HCT116 (cell line): ENCODE results near the gene ITPR1. TPM values are rescaled to one million over a fixed set of nuclear protein-coding genes. Genes with fewer than 3 reads are reported as not detected.

ENCODE experiments used
- ATAC-seq: fragments of 200-7000 bp; cut with Tn5 transposase; 2 replicates; pipeline ENCODE4 v1.9.1; 2020; ENCODE audit warnings: mild to moderate bottlenecking, moderate library complexity
- BruUV-seq: library from RNA; stranded (reverse); fragments of 400-500 nt; replicated peaks from 2 replicates; lab custom pipeline; 2021; lab: Mats Ljungman, UMichigan
- CTCF ChIA-PET: fragments of 300-600 bp; sonication (Branson Sonifier 250); formaldehyde crosslinking; loops from one replicate; lab custom pipeline; 2021; ENCODE audit warnings: antibody characterized with exemption; lab: Charles Lee
- POLR2A ChIA-PET: fragments of 300-600, 350-600 bp; sonication (Branson Sonifier 250); formaldehyde crosslinking; loops from one replicate; lab custom pipeline; 2021; ENCODE audit warnings: antibody characterized with exemption; lab: Charles Lee
- RAD21 ChIA-PET, 2 experiments: fragments of 300-600 bp; sonication (Branson Sonifier 250); formaldehyde crosslinking; loops; one replicate each; lab custom pipeline; 2023; ENCODE audit warnings: low total read pairs in 2 of 2; ENCODE audit not compliant: uncharacterized antibody in 2 of 2, unreplicated experiment in 2 of 2, low non-redundant PET in 1 of 2; lab: Charles Lee
- DNase-seq: peaks from one replicate; pipeline ENCODE4 v3.0.0-alpha.2; 2010; ENCODE audit warnings: low read depth, low spot score
- H2AFZ ChIP-seq: fragments of 200-600 bp; shearing (Covaris generic), sonication (generic); 2 replicates; pipeline ENCODE4 v1.6.1; 2017; ENCODE audit warnings: low read depth, mixed run types, mixed read lengths, antibody characterized with exemption, low read length; ENCODE audit not compliant: poor library complexity, severe bottlenecking
- H3K27ac ChIP-seq: 2 replicates; pipeline ENCODE4 v1.5.1; 2012; ENCODE audit warnings: low read depth, low read length
- H3K27me3 ChIP-seq: fragments of 200-600 bp; sonication (generic); 2 replicates; pipeline ENCODE4 v1.6.1; 2016; ENCODE audit warnings: mixed run types, low read length, mixed read lengths; ENCODE audit not compliant: insufficient read depth
- H3K36me3 ChIP-seq, 2 experiments: fragments of 200-500 bp in 1 of 2; fragments of 200-600 bp in 1 of 2; sonication (Bioruptor generic) in 1 of 2; sonication (generic) in 1 of 2; 2 replicates each; pipeline versions ENCODE4 v1.5.1 to v1.6.1; 2014 to 2016; ENCODE audit warnings: low read length in 2 of 2, inconsistent platforms in 1 of 2, mixed read lengths in 1 of 2, mixed run types in 1 of 2; ENCODE audit not compliant: insufficient read depth in 2 of 2, control insufficient read depth in 1 of 2
- H3K4me1 ChIP-seq, 2 experiments: fragments of 200-600 bp in 1 of 2; sonication (generic) in 1 of 2; 2 replicates each; pipeline versions ENCODE4 v1.5.1 to v1.6.1; 2012 to 2017; ENCODE audit warnings: low read length in 2 of 2, inconsistent platforms in 1 of 2, mild to moderate bottlenecking in 1 of 2, mixed read lengths in 1 of 2, mixed run types in 1 of 2, moderate library complexity in 1 of 2; ENCODE audit not compliant: insufficient read depth in 2 of 2, control insufficient read depth in 1 of 2
- H3K4me2 ChIP-seq: fragments of 200-600 bp; sonication (generic); 2 replicates; pipeline ENCODE4 v1.6.1; 2017; ENCODE audit warnings: mixed run types, low read length, mixed read lengths
- H3K4me3 ChIP-seq, 2 experiments: fragments of 200-600 bp in 1 of 2; sonication (generic) in 1 of 2; replicated peaks in 1 of 2; 2 replicates each; pipeline ENCODE4 v1.5.1; 2011 to 2016; ENCODE audit warnings: low read length in 2 of 2, control low read depth in 1 of 2, low read depth in 1 of 2, mild to moderate bottlenecking in 1 of 2, mixed read lengths in 1 of 2, mixed run types in 1 of 2
- H3K79me2 ChIP-seq: fragments of 200-600 bp; sonication (generic); 2 replicates; pipeline ENCODE4 v1.6.1; 2017; ENCODE audit warnings: mild to moderate bottlenecking, mixed run types, low read length, moderate library complexity, mixed read lengths; ENCODE audit not compliant: insufficient read depth
- H3K9ac ChIP-seq: fragments of 200-600 bp; sonication (generic); 2 replicates; pipeline ENCODE4 v1.6.1; 2016; ENCODE audit warnings: low read length, mixed read lengths
- H3K9me2 ChIP-seq: fragments of 200-600 bp; sonication (generic), shearing (Covaris generic); 2 replicates; pipeline ENCODE4 v1.6.1; 2017; ENCODE audit warnings: mixed run types, mild to moderate bottlenecking, moderate library complexity; ENCODE audit not compliant: insufficient read depth
- H3K9me3 ChIP-seq, 2 experiments: fragments of 200-500 bp in 1 of 2; fragments of 200-600 bp in 1 of 2; sonication (Bioruptor generic) in 1 of 2; sonication (generic) in 1 of 2; 2 replicates each; pipeline ENCODE4 v1.6.1; 2014 to 2017; ENCODE audit warnings: low read length in 2 of 2, mixed read lengths in 2 of 2, inconsistent platforms in 1 of 2, low read depth in 1 of 2, mild to moderate bottlenecking in 1 of 2, mixed run types in 1 of 2, moderate library complexity in 1 of 2; ENCODE audit not compliant: control insufficient read depth in 1 of 2, insufficient read depth in 1 of 2
- H4K20me1 ChIP-seq: fragments of 200-600 bp; sonication (generic), shearing (Covaris generic); 2 replicates; pipeline ENCODE4 v1.6.1; 2017; ENCODE audit warnings: mixed run types, mild to moderate bottlenecking, moderate library complexity; ENCODE audit not compliant: insufficient read depth
- CEBPB ChIP-seq: IDR thresholded peaks from 2 replicates; pipeline ENCODE4 v1.6.1; 2012; ENCODE audit warnings: low read depth
- EZH2 ChIP-seq: fragments of 200-600 bp; sonication (generic); IDR thresholded peaks from 2 replicates; pipeline ENCODE4 v1.6.1; 2017; ENCODE audit warnings: antibody characterized with exemption, mixed run types
- JUND ChIP-seq: IDR thresholded peaks from 2 replicates; pipeline ENCODE4 v1.6.1; 2012
- REST ChIP-seq: IDR thresholded peaks from 2 replicates; pipeline ENCODE4 v1.6.1; 2012; ENCODE audit warnings: low read depth
- YY1 ChIP-seq: IDR thresholded peaks from 2 replicates; pipeline ENCODE4 v1.6.1; 2011; ENCODE audit warnings: low read length, low read depth, moderate library complexity, mild to moderate bottlenecking; ENCODE audit not compliant: insufficient replicate concordance; ENCODE audit errors: extremely low read depth
- ZBTB33 ChIP-seq: IDR thresholded peaks from 2 replicates; pipeline ENCODE4 v1.6.1; 2011; ENCODE audit warnings: mild to moderate bottlenecking, low read length, moderate library complexity; ENCODE audit not compliant: insufficient replicate concordance; ENCODE audit errors: extremely low read depth
- intact Hi-C: fragments of 100-400 bp; cut with micrococcal nuclease; formaldehyde crosslinking; loops from 2 replicates; pipeline ENCODE4 v1.10.0; 2022
- total RNA-seq: library from RNA; stranded (reverse); gene quantifications from one replicate; pipeline ENCODE4 v1.2.1, GENCODE V29; 2021; ENCODE audit not compliant: unreplicated experiment

ITPR1 gene
- total RNA-seq, 1 experiment from 2014 or later, result 9.2 TPM

DNA sequence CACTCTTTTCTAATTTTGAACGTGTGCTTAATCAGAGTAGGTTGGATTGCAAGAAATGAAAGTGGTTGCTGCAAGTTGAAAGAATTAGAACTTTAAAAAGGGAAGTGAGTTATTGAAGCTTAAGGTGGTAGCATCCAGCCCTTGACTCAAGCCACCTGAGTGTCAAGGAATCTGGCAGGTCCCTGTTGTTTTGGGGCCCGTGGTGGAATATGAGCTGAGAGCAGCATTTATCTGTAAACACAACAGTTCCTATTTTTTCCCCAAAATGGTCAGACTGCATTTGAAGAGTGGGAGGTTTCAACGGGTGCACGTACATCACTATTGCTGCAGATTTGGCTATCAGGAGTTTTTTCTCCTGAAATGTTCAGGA, 1.7 kb downstream of the ITPR1 start:
- ChIA-PET CTCF (no interaction called here), RAD21 (no interaction called here), POLR2A (interaction anchor here (2.3 kb wide), 1 partner anchor 27 kb away, joined by 13 read pairs; the partner anchor contains the start of gene SUMF1)
- H3K4me3 ChIP-seq, result no peak overlapping the region
- no peak for DNase-seq
- BruUV-seq, result no TSS peak
- TF ChIP-seq YY1, result no peak
- no peak for TF ChIP-seq CEBPB
- no peak for TF ChIP-seq REST
- no peak for TF ChIP-seq EZH2
- TF ChIP-seq JUND, result no peak
- TF ChIP-seq ZBTB33, result no peak
- H4K20me1 ChIP-seq, result no peaks in the 10 kb centered on the region
- H3K27me3 ChIP-seq, result peaks cover 30% of the 10 kb centered on the region
- H3K9me2 ChIP-seq, result no peaks in the 10 kb centered on the region
- H3K4me1 ChIP-seq, result peaks cover 2 to 19% of the 10 kb centered on the region in 2 experiments; a peak in 2 of 4 replicates
- no peaks in the 10 kb centered on the region for H3K36me3 ChIP-seq
- H3K79me2 ChIP-seq, result no peaks in the 10 kb centered on the region
- no peak overlapping the region for H3K27ac ChIP-seq
- intact Hi-C loops, result no loop called here
- H3K9ac ChIP-seq, result no peak overlapping the region
- H2AFZ ChIP-seq, result no peak overlapping the region
- no peaks in the 10 kb centered on the region for H3K9me3 ChIP-seq
- no peak for ATAC-seq
- no peak overlapping the region for H3K4me2 ChIP-seq
